ENCODE data around the gene AGPAT1. TPM values are rescaled to one million over a fixed set of nuclear protein-coding genes. Genes with fewer than 3 reads are reported as not detected.

Gene AGPAT1
- total and polyA plus RNA-seq, 10 of the 15 experiments (the other 5 are each of a cell fraction or from before 2014, with no cell fraction given), result 13.9 to 39.5 (median 24.7) TPM

DNA sequence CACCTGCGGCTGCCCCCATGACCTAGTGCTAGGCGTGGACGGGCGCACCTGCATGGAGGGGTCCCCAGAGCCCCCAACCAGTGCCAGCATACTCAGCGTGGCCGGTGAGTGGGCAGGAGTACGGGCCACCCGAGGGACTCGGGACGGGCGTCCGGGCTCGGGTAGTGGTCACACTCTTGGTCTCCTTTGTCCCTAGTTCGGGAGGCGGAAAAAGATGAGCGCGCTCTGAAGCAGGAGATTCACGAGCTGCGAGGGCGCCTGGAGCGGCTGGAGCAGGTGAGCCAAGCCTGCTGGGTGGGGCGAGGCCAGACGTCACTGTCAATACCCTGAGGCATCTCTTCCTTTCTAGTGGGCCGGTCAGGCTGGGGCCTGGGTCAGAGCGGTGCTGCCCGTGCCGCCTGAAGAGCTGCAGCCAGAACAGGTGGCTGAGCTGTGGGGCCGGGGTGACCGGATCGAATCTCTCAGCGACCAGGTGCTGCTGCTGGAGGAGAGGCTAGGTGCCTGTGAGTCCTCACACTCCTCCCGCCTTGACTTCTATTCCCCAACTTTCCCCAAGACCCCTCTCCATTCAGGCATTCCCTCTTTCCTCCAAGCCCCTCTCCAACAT lies 8.6 kb downstream of the AGPAT1 start:
- no peak overlapping the region for H2AFZ ChIP-seq (ENCODE audit: control insufficient read depth, low read depth, low read length)
- ChIA-PET CTCF (no interaction called here), POLR2A (no interaction called here), SMC1A (ENCODE audit: uncharacterized antibody, unreplicated experiment) (no interaction called here), RAD21 (ENCODE audit: unreplicated experiment) (no interaction called here)
- in situ Hi-C loops (cut with MboI) (no loop called here), intact Hi-C loops (cut with micrococcal nuclease; ENCODE audit: unreplicated experiment) (no loop called here)
- BruUV-seq (replicated peaks), result no TSS peak
- H3K4me2 ChIP-seq (ENCODE audit: control insufficient read depth, insufficient read depth), result no peak overlapping the region
- TF ChIP-seq SREBF1 (IDR thresholded peaks at IDR 0.05; ENCODE audit: low read length) (no peak), TAF1 (IDR thresholded peaks at IDR 0.05; ENCODE audit: borderline replicate concordance, low read depth, low read length) (no peak), TCF7 (IDR thresholded peaks at IDR 0.05; ENCODE audit: borderline replicate concordance) (no peak), NBN (IDR thresholded peaks at IDR 0.05) (no peak), FOXK2 (IDR thresholded peaks at IDR 0.05) (no peak), ASH2L (IDR thresholded peaks at IDR 0.05; ENCODE audit: borderline replicate concordance, low read depth) (no peak), NR2F1 (conservative IDR thresholded peaks at IDR 0.05) (no peak), ZNF622 (IDR thresholded peaks at IDR 0.05) (no peak), BRCA1 (IDR thresholded peaks at IDR 0.05; ENCODE audit: low read depth, low read length) (no peak), ZNF207 (IDR thresholded peaks at IDR 0.05; ENCODE audit: borderline replicate concordance) (no peak)
- TF ChIP-seq, protein P1, sequence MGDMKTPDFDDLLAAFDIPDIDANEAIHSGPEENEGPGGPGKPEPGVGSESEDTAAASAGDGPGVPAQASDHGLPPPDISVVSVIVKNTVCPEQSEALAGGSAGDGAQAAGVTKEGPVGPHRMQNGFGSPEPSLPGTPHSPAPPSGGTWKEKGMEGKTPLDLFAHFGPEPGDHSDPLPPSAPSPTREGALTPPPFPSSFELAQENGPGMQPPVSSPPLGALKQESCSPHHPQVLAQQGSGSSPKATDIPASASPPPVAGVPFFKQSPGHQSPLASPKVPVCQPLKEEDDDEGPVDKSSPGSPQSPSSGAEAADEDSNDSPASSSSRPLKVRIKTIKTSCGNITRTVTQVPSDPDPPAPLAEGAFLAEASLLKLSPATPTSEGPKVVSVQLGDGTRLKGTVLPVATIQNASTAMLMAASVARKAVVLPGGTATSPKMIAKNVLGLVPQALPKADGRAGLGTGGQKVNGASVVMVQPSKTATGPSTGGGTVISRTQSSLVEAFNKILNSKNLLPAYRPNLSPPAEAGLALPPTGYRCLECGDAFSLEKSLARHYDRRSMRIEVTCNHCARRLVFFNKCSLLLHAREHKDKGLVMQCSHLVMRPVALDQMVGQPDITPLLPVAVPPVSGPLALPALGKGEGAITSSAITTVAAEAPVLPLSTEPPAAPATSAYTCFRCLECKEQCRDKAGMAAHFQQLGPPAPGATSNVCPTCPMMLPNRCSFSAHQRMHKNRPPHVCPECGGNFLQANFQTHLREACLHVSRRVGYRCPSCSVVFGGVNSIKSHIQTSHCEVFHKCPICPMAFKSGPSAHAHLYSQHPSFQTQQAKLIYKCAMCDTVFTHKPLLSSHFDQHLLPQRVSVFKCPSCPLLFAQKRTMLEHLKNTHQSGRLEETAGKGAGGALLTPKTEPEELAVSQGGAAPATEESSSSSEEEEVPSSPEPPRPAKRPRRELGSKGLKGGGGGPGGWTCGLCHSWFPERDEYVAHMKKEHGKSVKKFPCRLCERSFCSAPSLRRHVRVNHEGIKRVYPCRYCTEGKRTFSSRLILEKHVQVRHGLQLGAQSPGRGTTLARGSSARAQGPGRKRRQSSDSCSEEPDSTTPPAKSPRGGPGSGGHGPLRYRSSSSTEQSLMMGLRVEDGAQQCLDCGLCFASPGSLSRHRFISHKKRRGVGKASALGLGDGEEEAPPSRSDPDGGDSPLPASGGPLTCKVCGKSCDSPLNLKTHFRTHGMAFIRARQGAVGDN (IDR thresholded peaks at IDR 0.05), result no peak
- TF ChIP-seq, protein P2, sequence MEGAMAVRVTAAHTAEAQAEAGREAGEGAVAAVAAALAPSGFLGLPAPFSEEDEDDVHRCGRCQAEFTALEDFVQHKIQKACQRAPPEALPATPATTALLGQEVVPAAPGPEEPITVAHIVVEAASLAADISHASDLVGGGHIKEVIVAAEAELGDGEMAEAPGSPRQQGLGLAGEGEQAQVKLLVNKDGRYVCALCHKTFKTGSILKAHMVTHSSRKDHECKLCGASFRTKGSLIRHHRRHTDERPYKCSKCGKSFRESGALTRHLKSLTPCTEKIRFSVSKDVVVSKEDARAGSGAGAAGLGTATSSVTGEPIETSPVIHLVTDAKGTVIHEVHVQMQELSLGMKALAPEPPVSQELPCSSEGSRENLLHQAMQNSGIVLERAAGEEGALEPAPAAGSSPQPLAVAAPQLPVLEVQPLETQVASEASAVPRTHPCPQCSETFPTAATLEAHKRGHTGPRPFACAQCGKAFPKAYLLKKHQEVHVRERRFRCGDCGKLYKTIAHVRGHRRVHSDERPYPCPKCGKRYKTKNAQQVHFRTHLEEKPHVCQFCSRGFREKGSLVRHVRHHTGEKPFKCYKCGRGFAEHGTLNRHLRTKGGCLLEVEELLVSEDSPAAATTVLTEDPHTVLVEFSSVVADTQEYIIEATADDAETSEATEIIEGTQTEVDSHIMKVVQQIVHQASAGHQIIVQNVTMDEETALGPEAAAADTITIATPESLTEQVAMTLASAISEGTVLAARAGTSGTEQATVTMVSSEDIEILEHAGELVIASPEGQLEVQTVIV (IDR thresholded peaks at IDR 0.05; ENCODE audit: borderline replicate concordance, partially characterized antibody), result no peak
- TF ChIP-seq, protein P3, sequence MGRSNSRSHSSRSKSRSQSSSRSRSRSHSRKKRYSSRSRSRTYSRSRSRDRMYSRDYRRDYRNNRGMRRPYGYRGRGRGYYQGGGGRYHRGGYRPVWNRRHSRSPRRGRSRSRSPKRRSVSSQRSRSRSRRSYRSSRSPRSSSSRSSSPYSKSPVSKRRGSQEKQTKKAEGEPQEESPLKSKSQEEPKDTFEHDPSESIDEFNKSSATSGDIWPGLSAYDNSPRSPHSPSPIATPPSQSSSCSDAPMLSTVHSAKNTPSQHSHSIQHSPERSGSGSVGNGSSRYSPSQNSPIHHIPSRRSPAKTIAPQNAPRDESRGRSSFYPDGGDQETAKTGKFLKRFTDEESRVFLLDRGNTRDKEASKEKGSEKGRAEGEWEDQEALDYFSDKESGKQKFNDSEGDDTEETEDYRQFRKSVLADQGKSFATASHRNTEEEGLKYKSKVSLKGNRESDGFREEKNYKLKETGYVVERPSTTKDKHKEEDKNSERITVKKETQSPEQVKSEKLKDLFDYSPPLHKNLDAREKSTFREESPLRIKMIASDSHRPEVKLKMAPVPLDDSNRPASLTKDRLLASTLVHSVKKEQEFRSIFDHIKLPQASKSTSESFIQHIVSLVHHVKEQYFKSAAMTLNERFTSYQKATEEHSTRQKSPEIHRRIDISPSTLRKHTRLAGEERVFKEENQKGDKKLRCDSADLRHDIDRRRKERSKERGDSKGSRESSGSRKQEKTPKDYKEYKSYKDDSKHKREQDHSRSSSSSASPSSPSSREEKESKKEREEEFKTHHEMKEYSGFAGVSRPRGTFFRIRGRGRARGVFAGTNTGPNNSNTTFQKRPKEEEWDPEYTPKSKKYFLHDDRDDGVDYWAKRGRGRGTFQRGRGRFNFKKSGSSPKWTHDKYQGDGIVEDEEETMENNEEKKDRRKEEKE (IDR thresholded peaks at IDR 0.05), result no peak
- H3K4me1 ChIP-seq (ENCODE audit: control insufficient read depth, insufficient read depth, low read length), result no peaks in the 10 kb centered on the region
- 96% methylated on average over 29 of the region's 32 CpGs for WGBS (ENCODE audit: insufficient coverage, insufficient replicate concordance, low lambda C conversion rate, missing lambda C conversion rate)
- H3K79me2 ChIP-seq (ENCODE audit: control insufficient read depth, insufficient read depth, low read length), result no peaks in the 10 kb centered on the region
- no peak overlapping the region for H3K9ac ChIP-seq (ENCODE audit: control insufficient read depth, insufficient read depth, low read length)
- H3K36me3 ChIP-seq (ENCODE audit: control insufficient read depth in 2 of 2, insufficient read depth in 2 of 2, low read length in 1 of 2), result peaks cover 0 to 3% of the 10 kb centered on the region in 2 experiments; a peak in 1 of 4 replicates
- no peak overlapping the region for H3K4me3 ChIP-seq
- H3K27ac ChIP-seq (ENCODE audit: control insufficient read depth, insufficient read depth), result no peak overlapping the region
- no peak for ATAC-seq
- H3K27me3 ChIP-seq (replicated peaks in 1 of 2; ENCODE audit: control insufficient read depth in 2 of 2, insufficient read depth in 2 of 2, low read length in 1 of 2), result no peaks in the 10 kb centered on the region
- no peaks in the 10 kb centered on the region; the same call in 1 of the 2 replicates for H4K20me1 ChIP-seq (ENCODE audit: control insufficient read depth, insufficient read depth)
- no peak for DNase-seq (ENCODE audit: low read depth, low spot score)
- no peak for FAIRE-seq
- no peaks in the 10 kb centered on the region for H3K9me3 ChIP-seq (replicated peaks; ENCODE audit: control insufficient read depth, insufficient read depth, low read length)

Measured in GM12878 (cell line).